WERI-Rb-1 (cell line): ENCODE results near the gene WWC1.
A peak's percentile ranks its signal among the peaks of the same experiment; 100 is the strongest.

Source experiments
- DNase-seq: peaks from one replicate; pipeline ENCODE4 v3.0.0-alpha.2; 2020
- H3K27ac ChIP-seq: fragments of 250-450 bp; sonication (Bioruptor Pico); 2 replicates; pipeline ENCODE4 v1.5.1; 2020; ENCODE audit warnings: mild to moderate bottlenecking, moderate library complexity
- H3K27me3 ChIP-seq: fragments of 250-450 bp; sonication (Bioruptor Pico); 2 replicates; pipeline ENCODE4 v1.5.1; 2021; ENCODE audit warnings: mild to moderate bottlenecking, low read depth, moderate library complexity; ENCODE audit not compliant: insufficient read depth, severe bottlenecking
- H3K36me3 ChIP-seq: fragments of 250-450 bp; sonication (Bioruptor Pico); 2 replicates; pipeline ENCODE4 v1.5.1; 2020; ENCODE audit warnings: mild to moderate bottlenecking, moderate library complexity
- H3K4me3 ChIP-seq: 2 replicates; pipeline ENCODE4 v1.5.1; 2011; ENCODE audit warnings: low read depth, mild to moderate bottlenecking, control low read depth, low read length
- H3K9me3 ChIP-seq: fragments of 250-450 bp; sonication (Bioruptor Pico); 2 replicates; pipeline ENCODE4 v1.5.1; 2021; ENCODE audit warnings: mild to moderate bottlenecking, moderate library complexity; ENCODE audit not compliant: severe bottlenecking
- TF ChIP-seq, protein P1 (sequence below): IDR thresholded peaks from 2 replicates; pipeline ENCODE4 v1.5.1; 2011; ENCODE audit warnings: low read depth, mild to moderate bottlenecking, control low read depth, inconsistent platforms, low read length

Gene WWC1

DNA sequence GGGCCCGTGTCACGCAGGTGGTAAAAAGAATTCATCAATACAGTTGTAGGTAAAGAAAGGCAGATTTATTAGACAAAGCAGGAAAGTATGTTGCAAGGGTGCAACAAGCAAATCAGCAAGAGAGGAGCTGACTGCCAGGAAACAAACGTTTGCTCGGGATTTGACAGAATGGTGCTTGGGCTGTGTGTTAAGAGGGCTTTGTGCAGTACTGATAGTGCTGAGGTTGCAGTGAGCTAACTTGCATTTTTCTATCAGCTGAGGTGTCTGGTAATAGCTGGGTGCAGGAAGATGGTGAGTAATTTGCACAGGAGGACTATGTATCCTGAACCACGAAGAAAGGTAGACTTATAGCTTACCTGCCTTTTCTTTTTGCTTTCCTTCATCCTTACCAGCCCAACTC, 190.9 kb downstream of the WWC1 start:
- H3K27me3 ChIP-seq = no peaks in the 10 kb centered on the region

DNA sequence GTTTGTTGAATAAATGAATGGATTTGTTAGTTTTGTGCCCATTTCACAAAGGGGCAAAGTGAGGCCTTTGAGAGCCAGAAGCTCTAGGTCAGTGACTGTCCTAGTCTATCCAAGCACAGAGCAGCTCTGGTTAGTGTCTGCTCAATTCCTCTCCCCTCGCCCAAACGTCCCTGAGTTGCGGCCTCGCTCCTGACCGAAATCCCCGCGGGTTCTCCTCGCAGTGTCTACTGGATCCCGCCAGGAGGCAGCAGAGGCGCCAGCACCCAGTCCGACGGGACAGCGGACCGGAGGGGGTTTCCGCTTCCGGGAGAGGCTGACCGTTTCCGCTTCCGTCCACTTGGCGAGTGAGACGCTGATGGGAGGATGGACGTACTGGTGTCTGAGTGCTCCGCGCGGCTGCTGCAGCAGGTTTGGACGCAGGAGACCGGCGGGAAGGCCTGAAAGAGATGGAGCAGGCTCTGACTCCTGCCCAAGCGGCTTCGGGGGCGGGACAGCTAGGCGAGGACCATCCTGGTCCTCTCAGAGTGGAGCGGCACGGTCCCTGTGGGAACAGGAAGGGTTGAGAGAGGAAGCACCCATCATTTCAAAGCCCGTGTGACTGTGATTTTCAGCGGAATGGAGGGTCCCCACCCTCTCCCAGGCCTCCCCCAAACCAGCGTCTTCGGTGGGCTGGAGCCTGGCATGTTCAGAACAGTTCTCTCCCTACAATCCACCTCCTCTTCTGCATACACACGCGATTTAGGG, 194.9 kb downstream of the WWC1 start, which contains the start of gene RARS1:
TSS of gene RARS1 (plus strand) at position 336 of the 744 bp plus-strand sequence. CDS start at position 364, 28 bp downstream.
- Histone ChIP-seq H3K27me3 (no peaks in the 10 kb centered on the region), H3K27ac (peak within 1 kb of the TSS; percentile 57), H3K4me3 (peak within 1 kb of the TSS; percentile 89), H3K36me3 (peaks cover 34% of the 10 kb centered on the region), H3K9me3 (no peaks in the 10 kb centered on the region)
- TF ChIP-seq, protein P1, sequence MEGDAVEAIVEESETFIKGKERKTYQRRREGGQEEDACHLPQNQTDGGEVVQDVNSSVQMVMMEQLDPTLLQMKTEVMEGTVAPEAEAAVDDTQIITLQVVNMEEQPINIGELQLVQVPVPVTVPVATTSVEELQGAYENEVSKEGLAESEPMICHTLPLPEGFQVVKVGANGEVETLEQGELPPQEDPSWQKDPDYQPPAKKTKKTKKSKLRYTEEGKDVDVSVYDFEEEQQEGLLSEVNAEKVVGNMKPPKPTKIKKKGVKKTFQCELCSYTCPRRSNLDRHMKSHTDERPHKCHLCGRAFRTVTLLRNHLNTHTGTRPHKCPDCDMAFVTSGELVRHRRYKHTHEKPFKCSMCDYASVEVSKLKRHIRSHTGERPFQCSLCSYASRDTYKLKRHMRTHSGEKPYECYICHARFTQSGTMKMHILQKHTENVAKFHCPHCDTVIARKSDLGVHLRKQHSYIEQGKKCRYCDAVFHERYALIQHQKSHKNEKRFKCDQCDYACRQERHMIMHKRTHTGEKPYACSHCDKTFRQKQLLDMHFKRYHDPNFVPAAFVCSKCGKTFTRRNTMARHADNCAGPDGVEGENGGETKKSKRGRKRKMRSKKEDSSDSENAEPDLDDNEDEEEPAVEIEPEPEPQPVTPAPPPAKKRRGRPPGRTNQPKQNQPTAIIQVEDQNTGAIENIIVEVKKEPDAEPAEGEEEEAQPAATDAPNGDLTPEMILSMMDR = peak; percentile 93
- DNase-seq = peak; percentile 94

More for the DNA sequence above, 190.9 kb downstream of the WWC1 start:
- no peaks in the 10 kb centered on the region for H3K36me3 ChIP-seq
- no peak overlapping the region for H3K4me3 ChIP-seq
- TF ChIP-seq, protein P1 = no peak
- H3K27ac ChIP-seq = no peak overlapping the region
- H3K9me3 ChIP-seq = no peaks in the 10 kb centered on the region
- no peak for DNase-seq

DNA sequence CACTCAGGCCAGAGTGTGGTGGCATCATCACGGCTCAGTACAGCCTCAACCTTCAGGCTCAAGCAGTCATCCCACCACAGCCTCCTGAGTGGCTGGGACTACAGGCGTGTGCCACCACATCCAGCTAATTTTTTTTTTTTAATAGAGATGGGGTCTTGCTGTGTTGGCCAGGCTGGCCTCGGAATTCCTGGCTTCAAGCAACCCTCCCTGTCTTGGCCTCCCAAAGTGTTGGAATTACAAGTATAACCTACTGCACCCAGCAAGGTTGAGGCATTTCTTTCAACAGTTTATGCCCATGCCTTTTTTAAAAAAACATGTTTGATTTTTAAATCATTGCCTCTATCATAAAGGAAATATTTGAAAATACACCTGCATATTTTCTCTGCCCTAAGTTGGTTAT, 197.6 kb downstream of the WWC1 start:
- no peaks in the 10 kb centered on the region for H3K27me3 ChIP-seq
- H3K27ac ChIP-seq = no peak overlapping the region
- TF ChIP-seq, protein P1 = no peak
- H3K36me3 ChIP-seq = peaks cover 56% of the 10 kb centered on the region
- H3K4me3 ChIP-seq = no peak overlapping the region
- no peak for DNase-seq
- H3K9me3 ChIP-seq = no peaks in the 10 kb centered on the region

DNA sequence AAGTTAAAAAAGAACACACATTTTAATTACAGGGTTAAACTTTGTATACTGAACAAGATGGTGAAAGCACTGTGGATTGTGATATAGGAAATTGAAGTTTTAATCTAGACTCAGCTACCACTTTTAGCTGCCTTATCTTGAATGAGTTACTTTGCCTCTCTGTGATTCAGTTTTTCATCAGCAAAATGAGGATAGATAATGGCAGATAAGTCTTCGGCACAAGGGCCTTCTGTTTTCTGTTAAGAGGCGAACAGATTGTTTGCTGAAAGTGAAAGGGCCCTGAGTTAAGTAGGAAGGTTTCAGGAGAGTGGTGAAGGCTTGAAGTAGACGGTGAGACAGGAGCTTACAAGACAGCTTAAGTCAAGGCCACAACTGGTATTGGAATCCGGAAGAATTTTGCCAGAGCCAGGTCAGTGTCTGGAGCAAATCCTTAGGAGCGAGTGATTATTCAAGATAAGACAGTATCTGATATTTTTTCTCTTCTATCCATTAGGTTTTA, 202.7 kb downstream of the WWC1 start:
- Histone ChIP-seq H3K27me3 (no peaks in the 10 kb centered on the region), H3K36me3 (peaks cover 86% of the 10 kb centered on the region), H3K9me3 (no peaks in the 10 kb centered on the region), H3K27ac (no peak overlapping the region), H3K4me3 (no peak overlapping the region)
- peak; percentile 31 for DNase-seq
- TF ChIP-seq, protein P1 = no peak

DNA sequence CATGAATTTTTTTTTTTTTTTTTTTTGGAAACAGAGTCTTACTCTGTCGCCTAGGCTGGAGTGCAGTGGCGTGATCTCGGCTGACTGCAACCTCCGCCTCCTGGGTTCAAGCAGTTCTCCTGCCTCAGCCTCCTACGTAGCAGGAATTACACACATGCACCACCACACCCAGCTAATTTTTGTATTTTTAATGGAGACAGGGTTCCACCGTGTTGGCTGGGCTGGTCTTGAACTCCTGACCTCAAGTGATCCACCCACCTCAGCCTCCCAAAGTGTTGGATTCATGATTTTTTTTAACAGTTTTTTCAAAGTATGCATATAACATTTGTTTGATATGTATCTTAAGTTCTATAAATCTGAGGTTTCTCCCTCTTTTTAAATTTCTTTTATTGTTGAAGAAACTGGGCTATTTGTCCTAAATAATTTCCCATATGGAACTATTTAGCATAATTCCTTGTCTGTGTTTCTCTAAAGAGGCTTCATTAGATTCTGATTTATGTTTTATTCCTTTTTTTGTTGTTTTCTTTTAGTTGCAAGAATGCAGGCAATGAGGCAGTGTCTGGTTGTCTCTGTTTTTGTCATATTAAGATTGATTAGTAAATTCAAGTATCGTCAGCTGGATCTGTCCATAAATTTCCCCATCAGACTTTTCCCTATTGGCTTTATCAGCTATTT, 211.3 kb downstream of the WWC1 start:
- no peak overlapping the region for H3K27ac ChIP-seq
- TF ChIP-seq, protein P1 = no peak
- H3K4me3 ChIP-seq = no peak overlapping the region
- peaks cover 48% of the 10 kb centered on the region for H3K36me3 ChIP-seq
- no peaks in the 10 kb centered on the region for H3K27me3 ChIP-seq
- H3K9me3 ChIP-seq = no peaks in the 10 kb centered on the region
- no peak for DNase-seq
